ENCODE data around the gene TTC9B.

Gene TTC9B

GRCh38 chr19:40247735-40248262, 29.6 kb upstream of the TTC9B start:
- DNase-seq (ENCODE audit: low spot score), result no peak

GRCh38 chr19:40247178-40247577, 29.0 kb upstream of the TTC9B start:
- no peak for DNase-seq (ENCODE audit: low spot score)

GRCh38 chr19:40246292-40247073, 28.3 kb upstream of the TTC9B start:
- no peak for DNase-seq (ENCODE audit: low spot score)

- DNase-seq (ENCODE audit: low spot score), result no peak
Observed at GRCh38 chr19:40245506-40246128, 27.4 kb upstream of the TTC9B start.

- DNase-seq (ENCODE audit: low spot score), result no peak
Observed at GRCh38 chr19:40244579-40245317, 26.6 kb upstream of the TTC9B start.

GRCh38 chr19:40243181-40243580, 25.0 kb upstream of the TTC9B start:
- DNase-seq (ENCODE audit: low spot score), result no peak

GRCh38 chr19:40242480-40242879, 24.3 kb upstream of the TTC9B start:
- no peak for DNase-seq (ENCODE audit: low spot score)

- DNase-seq (ENCODE audit: low spot score), result no peak
Observed at GRCh38 chr19:40241809-40242384, 23.7 kb upstream of the TTC9B start.

- DNase-seq (ENCODE audit: low spot score), result no peak
Observed at GRCh38 chr19:40241125-40241808, 23.1 kb upstream of the TTC9B start.

- DNase-seq (ENCODE audit: low spot score), result no peak
Observed at GRCh38 chr19:40240332-40240731, 22.1 kb upstream of the TTC9B start.

- DNase-seq (ENCODE audit: low spot score), result no peak
Observed at GRCh38 chr19:40239415-40240226, 21.4 kb upstream of the TTC9B start.

- DNase-seq (ENCODE audit: low spot score), result no peak
Observed at GRCh38 chr19:40238775-40239174, 20.6 kb upstream of the TTC9B start.

GRCh38 chr19:40237791-40238190, 19.6 kb upstream of the TTC9B start:
- DNase-seq (ENCODE audit: low spot score), result no peak

- no peak for DNase-seq (ENCODE audit: low spot score)
Observed at GRCh38 chr19:40236366-40236765, 18.2 kb upstream of the TTC9B start.

- no peak for DNase-seq (ENCODE audit: low spot score)
Observed at GRCh38 chr19:40236026-40236355, 17.8 kb upstream of the TTC9B start.

GRCh38 chr19:40235238-40236025, 17.2 kb upstream of the TTC9B start:
- no peak for DNase-seq (ENCODE audit: low spot score)

- no peak for DNase-seq (ENCODE audit: low spot score)
Observed at GRCh38 chr19:40234429-40235237, 16.4 kb upstream of the TTC9B start.

GRCh38 chr19:40233811-40234389, 15.7 kb upstream of the TTC9B start:
- no peak for DNase-seq (ENCODE audit: low spot score)

Data from LoVo (cell line).